ENCODE data around the gene SPIRE1.

The SPIRE1 gene

DNA sequence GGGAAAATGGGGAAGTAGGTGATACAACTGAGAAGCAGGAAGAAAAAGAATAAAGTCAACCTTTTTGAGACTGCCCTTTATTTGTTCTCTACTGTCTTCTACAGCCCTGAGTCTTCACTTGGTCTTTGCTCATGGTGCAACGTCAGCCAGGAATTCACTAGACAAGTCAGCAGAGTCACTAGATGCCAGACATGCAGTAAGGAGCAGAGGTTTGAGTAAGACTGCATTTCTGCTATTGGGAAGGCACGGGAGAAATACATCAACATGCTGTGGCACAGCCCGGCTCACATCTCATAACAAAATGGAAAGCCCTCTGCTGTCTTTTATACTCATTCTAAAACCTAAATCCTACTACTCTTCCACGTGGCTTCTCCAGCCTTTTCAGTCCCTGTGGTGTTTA, 183.0 kb downstream of the SPIRE1 start:
- ATAC-seq (ENCODE audit: insufficient read depth, low read depth) = no peak
- Histone ChIP-seq H3K4me3 (ENCODE audit: low read depth in 1 of 2, low read length in 2 of 2) (no peak overlapping the region), H3K27me3 (ENCODE audit: insufficient read depth, low read length, poor library complexity) (peaks cover 4% of the 10 kb centered on the region), H3K4me1 (ENCODE audit: insufficient read depth, low read length) (no peaks in the 10 kb centered on the region), H3K9ac (ENCODE audit: low read depth, low read length) (no peak overlapping the region), H3K36me3 (ENCODE audit: insufficient read depth, low read length) (no peaks in the 10 kb centered on the region), H4K20me1 (ENCODE audit: insufficient read depth, low read length) (no peaks in the 10 kb centered on the region), H3K9me3 (ENCODE audit: insufficient read depth, low read length, severe bottlenecking) (no peaks in the 10 kb centered on the region), H3K4me2 (ENCODE audit: insufficient read depth, low read length) (no peak overlapping the region), H2AFZ (ENCODE audit: low read depth, low read length) (no peak overlapping the region), H3K27ac (ENCODE audit: low read length) (no peak overlapping the region), H3K79me2 (ENCODE audit: insufficient read depth, low read length) (no peaks in the 10 kb centered on the region)
- no peak for DNase-seq
- TF ChIP-seq, protein P1, sequence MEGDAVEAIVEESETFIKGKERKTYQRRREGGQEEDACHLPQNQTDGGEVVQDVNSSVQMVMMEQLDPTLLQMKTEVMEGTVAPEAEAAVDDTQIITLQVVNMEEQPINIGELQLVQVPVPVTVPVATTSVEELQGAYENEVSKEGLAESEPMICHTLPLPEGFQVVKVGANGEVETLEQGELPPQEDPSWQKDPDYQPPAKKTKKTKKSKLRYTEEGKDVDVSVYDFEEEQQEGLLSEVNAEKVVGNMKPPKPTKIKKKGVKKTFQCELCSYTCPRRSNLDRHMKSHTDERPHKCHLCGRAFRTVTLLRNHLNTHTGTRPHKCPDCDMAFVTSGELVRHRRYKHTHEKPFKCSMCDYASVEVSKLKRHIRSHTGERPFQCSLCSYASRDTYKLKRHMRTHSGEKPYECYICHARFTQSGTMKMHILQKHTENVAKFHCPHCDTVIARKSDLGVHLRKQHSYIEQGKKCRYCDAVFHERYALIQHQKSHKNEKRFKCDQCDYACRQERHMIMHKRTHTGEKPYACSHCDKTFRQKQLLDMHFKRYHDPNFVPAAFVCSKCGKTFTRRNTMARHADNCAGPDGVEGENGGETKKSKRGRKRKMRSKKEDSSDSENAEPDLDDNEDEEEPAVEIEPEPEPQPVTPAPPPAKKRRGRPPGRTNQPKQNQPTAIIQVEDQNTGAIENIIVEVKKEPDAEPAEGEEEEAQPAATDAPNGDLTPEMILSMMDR (IDR thresholded peaks at IDR 0.05; ENCODE audit: borderline replicate concordance, extremely low read depth, low read length, poor library complexity, severe bottlenecking) = no peak
- TF ChIP-seq EZH2 (IDR thresholded peaks at IDR 0.05; ENCODE audit: borderline replicate concordance, low read depth, low read length, severe bottlenecking) = no peak

GRCh38 chr18:12474146-12474545, 183.8 kb downstream of the SPIRE1 start:
- DNase-seq = no peak
- ATAC-seq (ENCODE audit: insufficient read depth, low read depth) = no peak
- no peaks in the 10 kb centered on the region for H3K4me1 ChIP-seq (ENCODE audit: insufficient read depth, low read length)

DNA sequence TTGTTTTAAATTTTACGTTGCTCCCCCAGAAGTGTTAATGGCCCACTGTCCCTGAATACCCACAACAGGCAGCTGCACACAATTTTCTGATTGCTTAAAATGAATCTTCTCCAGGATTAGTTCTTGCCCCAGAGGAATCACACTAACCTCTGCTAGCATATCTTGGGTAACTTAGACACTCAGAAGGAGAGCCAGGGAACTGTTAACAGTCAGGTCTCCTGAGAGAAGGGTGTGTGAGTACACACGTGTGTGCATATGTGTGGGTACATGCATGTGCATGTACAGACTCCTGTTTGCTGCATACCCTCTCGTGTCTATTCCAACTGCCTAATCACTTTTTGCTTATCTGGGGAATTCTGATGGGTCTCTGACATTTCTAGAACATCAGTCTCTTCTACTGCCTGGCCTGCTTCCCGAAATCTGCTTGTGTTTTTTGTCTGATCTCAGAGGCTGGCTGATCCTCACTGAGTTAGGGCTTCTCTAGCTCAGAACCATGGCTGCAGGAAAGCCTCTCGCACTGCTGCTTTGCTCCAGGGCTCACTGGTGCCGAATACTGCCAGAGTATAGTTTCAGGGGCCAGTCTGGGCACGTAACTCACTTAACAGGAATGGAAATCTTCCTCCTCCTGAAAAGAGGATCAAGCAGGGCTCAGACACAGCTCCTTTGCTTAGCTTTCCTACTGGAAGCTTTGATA, 187.4 kb downstream of the SPIRE1 start:
- Histone ChIP-seq H2AFZ (ENCODE audit: low read depth, low read length) (no peak overlapping the region), H3K9me3 (ENCODE audit: insufficient read depth, low read length, severe bottlenecking) (no peaks in the 10 kb centered on the region), H3K4me3 (ENCODE audit: low read depth in 1 of 2, low read length in 2 of 2) (no peak overlapping the region), H3K27me3 (ENCODE audit: insufficient read depth, low read length, poor library complexity) (peaks cover 4% of the 10 kb centered on the region), H3K9ac (ENCODE audit: low read depth, low read length) (no peak overlapping the region), H4K20me1 (ENCODE audit: insufficient read depth, low read length) (no peaks in the 10 kb centered on the region), H3K79me2 (ENCODE audit: insufficient read depth, low read length) (no peaks in the 10 kb centered on the region), H3K27ac (ENCODE audit: low read length) (no peak overlapping the region), H3K4me2 (ENCODE audit: insufficient read depth, low read length) (no peak overlapping the region), H3K36me3 (ENCODE audit: insufficient read depth, low read length) (no peaks in the 10 kb centered on the region), H3K4me1 (ENCODE audit: insufficient read depth, low read length) (no peaks in the 10 kb centered on the region)
- no peak for ATAC-seq (ENCODE audit: insufficient read depth, low read depth)
- no peak for DNase-seq
- TF ChIP-seq, protein P1 (IDR thresholded peaks at IDR 0.05; ENCODE audit: borderline replicate concordance, extremely low read depth, low read length, poor library complexity, severe bottlenecking) = no peak
- TF ChIP-seq EZH2 (IDR thresholded peaks at IDR 0.05; ENCODE audit: borderline replicate concordance, low read depth, low read length, severe bottlenecking) = no peak

More at GRCh38 chr18:12474146-12474545, 183.8 kb downstream of the SPIRE1 start:
- H3K36me3 ChIP-seq (ENCODE audit: insufficient read depth, low read length) = no peaks in the 10 kb centered on the region
- H3K9ac ChIP-seq (ENCODE audit: low read depth, low read length) = no peak overlapping the region
- no peak overlapping the region for H3K27ac ChIP-seq (ENCODE audit: low read length)
- peaks cover 4% of the 10 kb centered on the region for H3K27me3 ChIP-seq (ENCODE audit: insufficient read depth, low read length, poor library complexity)
- no peak for TF ChIP-seq EZH2 (IDR thresholded peaks at IDR 0.05; ENCODE audit: borderline replicate concordance, low read depth, low read length, severe bottlenecking)
- no peaks in the 10 kb centered on the region for H3K9me3 ChIP-seq (ENCODE audit: insufficient read depth, low read length, severe bottlenecking)
- no peak overlapping the region for H2AFZ ChIP-seq (ENCODE audit: low read depth, low read length)
- no peak overlapping the region for H3K4me2 ChIP-seq (ENCODE audit: insufficient read depth, low read length)
- H3K79me2 ChIP-seq (ENCODE audit: insufficient read depth, low read length) = no peaks in the 10 kb centered on the region
- no peaks in the 10 kb centered on the region for H4K20me1 ChIP-seq (ENCODE audit: insufficient read depth, low read length)
- no peak overlapping the region for H3K4me3 ChIP-seq (ENCODE audit: low read depth in 1 of 2, low read length in 2 of 2)

GRCh38 chr18:12468445-12468844, 189.5 kb downstream of the SPIRE1 start:
- Histone ChIP-seq H3K4me1 (ENCODE audit: insufficient read depth, low read length) (no peaks in the 10 kb centered on the region), H3K36me3 (ENCODE audit: insufficient read depth, low read length) (no peaks in the 10 kb centered on the region), H4K20me1 (ENCODE audit: insufficient read depth, low read length) (no peaks in the 10 kb centered on the region), H3K79me2 (ENCODE audit: insufficient read depth, low read length) (no peaks in the 10 kb centered on the region), H3K9ac (ENCODE audit: low read depth, low read length) (no peak overlapping the region), H3K27me3 (ENCODE audit: insufficient read depth, low read length, poor library complexity) (peaks cover 4% of the 10 kb centered on the region), H3K4me2 (ENCODE audit: insufficient read depth, low read length) (no peak overlapping the region), H3K9me3 (ENCODE audit: insufficient read depth, low read length, severe bottlenecking) (no peaks in the 10 kb centered on the region), H3K4me3 (ENCODE audit: low read depth in 1 of 2, low read length in 2 of 2) (no peak overlapping the region), H2AFZ (ENCODE audit: low read depth, low read length) (no peak overlapping the region), H3K27ac (ENCODE audit: low read length) (no peak overlapping the region)
- DNase-seq (no peak), ATAC-seq (ENCODE audit: insufficient read depth, low read depth) (no peak)
- TF ChIP-seq, protein P1 (IDR thresholded peaks at IDR 0.05; ENCODE audit: borderline replicate concordance, extremely low read depth, low read length, poor library complexity, severe bottlenecking) = no peak
- TF ChIP-seq EZH2 (IDR thresholded peaks at IDR 0.05; ENCODE audit: borderline replicate concordance, low read depth, low read length, severe bottlenecking) = no peak
